PC-9 (cell line): Measurements from ENCODE around the gene ALX4.

Source experiments
- EZH2 ChIP-seq: fragments of 200-600 bp; sonication (generic); IDR thresholded peaks from 2 replicates; pipeline ENCODE4 v1.8.0; 2017; ENCODE audit warnings: antibody characterized with exemption, low read depth
- TF ChIP-seq, protein P1 (sequence below): fragments of 200-600 bp; sonication (generic); conservative IDR thresholded peaks from 2 replicates; pipeline ENCODE4 v1.6.1; 2017; ENCODE audit warnings: mixed run types, antibody characterized with exemption, mild to moderate bottlenecking, moderate library complexity

DNA sequence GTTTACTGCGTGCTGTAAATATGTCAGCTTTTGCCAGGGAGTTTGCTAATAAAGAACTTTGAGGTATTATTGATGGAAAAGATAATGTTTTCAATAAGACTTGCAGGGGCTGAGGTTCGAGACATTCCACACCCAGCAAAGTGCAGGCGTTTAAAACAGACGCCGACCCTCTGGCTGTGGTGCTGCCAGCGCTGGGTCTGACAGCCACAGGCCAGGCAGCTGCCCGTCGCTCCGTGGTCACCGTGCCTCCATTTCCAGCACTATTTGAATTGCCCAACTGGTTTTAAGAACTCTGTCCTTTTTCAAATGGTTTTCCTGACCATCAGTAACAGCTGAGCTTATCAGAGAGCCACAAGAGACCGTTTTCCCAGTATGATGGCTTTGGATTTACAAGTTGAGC, 28.1 kb upstream of the ALX4 start:
- TF ChIP-seq, protein P1, sequence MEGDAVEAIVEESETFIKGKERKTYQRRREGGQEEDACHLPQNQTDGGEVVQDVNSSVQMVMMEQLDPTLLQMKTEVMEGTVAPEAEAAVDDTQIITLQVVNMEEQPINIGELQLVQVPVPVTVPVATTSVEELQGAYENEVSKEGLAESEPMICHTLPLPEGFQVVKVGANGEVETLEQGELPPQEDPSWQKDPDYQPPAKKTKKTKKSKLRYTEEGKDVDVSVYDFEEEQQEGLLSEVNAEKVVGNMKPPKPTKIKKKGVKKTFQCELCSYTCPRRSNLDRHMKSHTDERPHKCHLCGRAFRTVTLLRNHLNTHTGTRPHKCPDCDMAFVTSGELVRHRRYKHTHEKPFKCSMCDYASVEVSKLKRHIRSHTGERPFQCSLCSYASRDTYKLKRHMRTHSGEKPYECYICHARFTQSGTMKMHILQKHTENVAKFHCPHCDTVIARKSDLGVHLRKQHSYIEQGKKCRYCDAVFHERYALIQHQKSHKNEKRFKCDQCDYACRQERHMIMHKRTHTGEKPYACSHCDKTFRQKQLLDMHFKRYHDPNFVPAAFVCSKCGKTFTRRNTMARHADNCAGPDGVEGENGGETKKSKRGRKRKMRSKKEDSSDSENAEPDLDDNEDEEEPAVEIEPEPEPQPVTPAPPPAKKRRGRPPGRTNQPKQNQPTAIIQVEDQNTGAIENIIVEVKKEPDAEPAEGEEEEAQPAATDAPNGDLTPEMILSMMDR = no peak
- TF ChIP-seq EZH2 = no peak
